Measurements from ENCODE around the gene ZNF469.

ZNF469 gene

DNA sequence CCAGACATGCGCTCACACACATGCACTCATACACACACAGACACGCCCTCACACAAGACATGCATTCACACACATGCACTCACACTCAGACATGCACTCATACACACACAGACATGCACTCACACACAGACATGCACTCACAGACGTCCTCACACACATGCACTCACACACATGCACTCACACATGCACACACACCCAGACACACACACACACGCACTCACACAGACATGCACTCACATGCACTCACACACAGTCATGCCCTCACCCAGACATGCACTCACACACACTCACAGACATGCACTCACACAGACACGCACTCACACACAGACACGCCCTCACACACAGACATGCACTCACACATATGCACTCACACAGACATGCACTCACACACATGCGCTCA is 2.1 kb upstream of the ZNF469 start:
- DNase-seq: no peak

DNA sequence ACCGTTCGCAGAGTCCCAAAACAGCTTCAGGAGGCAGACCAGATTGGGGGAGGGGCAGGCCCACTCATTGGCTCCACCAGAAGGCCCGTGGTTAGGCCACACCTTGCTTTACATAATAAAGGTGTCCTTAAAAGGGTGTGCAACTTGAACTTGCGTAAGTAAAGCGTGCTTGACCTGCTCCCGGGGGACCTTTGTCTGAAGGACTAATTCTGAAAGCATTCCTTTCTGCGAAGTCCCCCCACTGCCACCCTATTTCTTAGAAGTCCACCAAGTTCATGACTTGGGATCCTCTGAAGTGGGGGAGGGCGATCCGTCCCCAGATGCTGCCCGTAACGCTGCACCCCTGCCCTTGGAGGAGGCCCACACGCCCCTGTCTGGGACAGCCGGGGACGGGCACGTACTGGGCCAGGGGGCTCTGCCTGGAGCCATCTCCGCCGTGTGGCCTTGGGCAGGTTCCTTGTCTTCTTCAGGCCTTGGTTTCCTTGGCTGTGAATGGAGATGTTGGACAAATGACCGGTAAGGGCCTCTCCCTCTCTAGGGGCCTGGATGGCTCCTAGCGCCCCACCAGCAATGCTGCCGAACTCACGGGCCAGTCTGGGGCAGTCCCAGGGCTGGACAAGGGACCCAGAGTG is 823 bp upstream of the ZNF469 start:
- DNase-seq: no peak

DNA sequence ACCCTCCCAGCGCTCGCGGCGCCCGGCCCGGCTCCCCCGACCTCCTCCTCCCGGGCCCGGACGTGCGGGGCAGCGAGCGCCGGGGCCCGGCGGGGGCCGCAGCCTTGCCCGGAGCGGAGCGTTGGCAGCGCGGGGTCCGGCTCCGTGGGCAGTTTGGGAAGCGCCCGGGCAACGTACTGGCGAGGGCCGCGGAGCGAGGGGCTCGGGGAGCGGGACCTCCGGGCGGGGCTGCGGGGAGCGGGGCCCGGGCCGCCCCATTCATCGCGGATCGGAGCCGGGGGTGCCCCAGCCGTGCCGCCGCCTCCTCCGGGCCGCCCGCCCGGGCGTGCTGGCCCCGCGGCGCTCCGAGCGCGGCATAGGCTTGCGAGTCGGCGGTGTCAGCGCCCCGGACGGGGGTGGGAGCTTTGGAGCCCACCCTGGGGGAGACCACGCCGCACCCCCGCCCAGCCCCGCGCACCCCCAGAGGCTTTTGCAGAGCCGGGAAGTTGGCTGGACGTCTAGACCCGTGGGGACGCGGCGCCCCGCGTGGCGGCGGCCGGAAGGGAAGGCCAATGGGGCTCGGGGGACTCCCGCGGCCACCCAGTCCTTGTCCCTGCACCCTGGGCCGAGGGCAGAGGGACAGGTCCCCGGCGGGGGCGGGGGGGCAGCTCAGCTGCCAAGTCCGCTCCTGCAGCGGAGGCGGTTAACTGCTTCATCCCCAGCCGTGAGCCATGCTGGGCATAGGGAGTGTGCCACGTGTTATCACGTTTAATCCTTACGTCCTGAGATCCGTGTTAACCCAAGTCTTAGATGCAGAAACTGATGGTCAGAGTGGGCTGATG is 852 bp downstream of the ZNF469 start:
- DNase-seq: peak in 1 of 2 donors; percentile 35

DNA sequence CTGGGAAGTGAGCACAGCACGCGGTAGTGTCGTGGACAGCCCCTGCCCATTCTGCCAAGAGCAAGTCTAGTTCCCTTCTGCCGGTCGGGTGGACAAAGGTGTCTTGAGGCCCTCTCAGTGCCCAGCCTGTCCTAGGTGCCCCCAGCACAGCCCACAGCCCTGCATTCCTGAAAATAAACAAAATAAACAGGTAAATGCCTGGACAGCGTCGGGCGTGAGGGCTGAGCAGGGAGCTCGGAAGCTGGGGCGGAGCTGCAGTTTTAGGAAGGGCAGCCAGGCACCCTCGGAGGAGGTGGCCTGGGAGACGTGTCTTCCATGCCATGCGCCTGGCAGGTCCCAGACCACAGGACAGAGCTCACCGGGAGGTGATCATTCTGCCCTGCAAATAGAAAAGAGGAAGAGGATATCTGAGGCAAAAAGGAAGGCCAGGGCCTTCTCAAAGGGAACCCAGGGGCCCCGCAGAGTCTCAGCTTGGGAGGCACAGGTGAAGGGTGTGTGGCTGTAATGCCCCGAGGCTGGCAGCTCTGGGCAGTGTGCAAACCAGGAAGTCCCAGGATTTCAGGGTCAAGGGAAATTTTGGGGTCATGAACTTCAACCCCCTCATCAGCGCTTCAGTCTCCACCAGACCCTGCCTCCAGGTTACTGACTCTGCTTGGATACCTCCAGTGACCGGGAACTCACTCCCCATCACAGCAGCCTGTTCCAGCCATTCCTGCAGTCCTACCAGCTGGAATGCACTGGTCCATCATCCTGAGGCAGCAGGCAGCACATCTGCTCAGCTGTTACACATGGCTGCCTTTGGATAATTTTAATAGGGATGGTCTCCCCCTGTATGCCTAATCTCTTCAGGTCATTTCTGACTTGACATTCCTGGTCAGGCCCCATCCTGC is 1.7 kb downstream of the ZNF469 start:
- DNase-seq: no peak

DNA sequence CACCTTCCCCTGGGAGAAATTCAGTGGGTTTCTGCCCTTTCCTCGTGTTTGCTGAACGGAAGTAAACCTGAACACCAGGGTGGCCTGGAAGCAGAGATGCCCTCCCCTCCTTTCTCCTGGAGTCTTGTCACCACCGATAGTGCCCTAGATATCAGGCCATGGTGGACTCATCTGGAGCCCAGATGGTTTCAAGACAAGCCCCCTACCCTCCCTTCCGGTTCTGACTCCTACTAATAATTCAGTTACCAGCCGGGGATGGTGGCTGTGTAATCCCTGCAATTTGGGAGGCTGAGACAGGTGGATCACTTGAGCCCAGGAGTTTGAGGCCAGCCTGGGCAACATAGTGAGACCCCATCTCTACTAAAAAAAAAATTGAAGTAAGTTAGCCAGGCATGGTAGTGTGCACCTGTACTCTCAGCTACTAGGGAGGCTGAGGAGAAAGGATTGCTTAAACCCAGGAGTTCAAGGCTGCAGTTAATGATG is 2.4 kb downstream of the ZNF469 start:
- no peak for DNase-seq

DNA sequence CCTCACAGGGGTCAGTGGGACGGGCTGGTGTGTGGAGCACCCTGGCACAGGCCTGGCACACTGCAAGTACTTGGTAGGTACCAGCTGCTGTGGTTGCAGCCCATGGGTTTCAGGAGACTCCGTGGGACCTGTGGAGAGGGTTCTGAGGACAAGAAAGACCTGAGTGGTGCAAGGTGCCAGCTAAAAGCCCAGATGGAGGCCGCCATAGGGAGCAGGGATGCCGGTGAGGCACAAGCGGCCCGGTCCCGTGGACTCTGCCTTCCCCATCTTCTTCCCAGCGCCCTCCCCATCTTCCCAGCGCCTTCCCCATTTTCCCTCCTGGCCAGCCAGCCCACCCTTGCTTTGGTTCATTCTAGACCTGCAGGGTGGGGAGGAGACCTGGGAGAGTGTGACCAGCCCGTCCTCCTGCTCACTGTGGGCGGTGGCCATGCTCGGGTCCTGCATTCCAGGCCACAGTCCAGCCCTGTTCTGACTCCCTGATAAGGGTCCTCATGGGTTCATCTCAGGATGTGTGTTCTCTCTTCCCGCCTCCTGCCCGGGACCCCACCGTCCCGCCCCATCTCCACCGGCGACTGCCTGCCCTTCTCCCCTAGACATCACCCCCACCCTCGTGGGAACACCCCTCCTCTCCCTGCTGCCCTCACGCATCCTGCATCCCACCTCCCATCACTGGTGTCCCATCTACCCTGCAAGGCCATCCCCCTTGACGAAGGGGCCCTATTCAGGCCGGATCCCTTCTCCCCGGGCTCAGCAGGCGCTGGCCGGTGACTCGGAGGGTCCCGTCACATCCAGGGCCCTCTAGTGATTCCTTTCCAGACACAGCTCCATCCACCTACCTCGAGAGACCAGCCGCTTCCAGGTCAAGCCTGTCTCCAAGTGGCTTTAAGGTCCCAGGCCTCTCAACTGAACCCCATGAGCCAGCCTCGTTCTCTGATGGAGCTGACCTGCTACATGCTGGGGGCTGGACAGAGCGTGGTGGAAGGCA is 3.4 kb downstream of the ZNF469 start:
- no peak for DNase-seq

DNA sequence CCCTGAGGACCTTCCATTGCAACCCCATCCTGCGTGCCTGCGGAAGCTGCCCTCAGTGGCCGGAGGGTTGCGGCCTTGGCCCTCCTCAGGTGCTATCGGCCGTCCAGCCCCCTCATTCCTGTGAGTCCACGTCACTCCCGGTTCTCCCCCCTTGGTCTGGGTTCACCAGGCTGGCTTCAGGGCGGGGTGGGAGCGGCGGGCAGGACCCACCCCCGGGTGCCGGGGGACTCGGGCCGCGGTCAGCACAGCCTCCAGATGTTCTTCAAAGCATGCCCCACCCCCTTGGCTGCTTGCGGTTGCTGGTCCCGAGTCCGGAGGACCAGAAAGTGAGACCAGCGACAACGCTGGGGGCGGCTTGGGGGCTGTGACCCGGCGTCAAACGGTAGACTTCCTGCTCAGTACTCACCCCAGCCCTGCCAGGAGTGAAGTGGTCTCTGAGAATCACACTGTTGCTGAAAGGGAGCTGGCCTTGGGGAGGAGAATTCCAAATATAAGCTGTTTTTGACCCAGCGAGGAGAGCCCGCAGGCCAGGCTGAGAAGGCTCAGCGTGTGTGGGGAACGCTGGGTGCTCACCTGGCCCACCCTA is 4.5 kb downstream of the ZNF469 start:
- DNase-seq: no peak

DNA sequence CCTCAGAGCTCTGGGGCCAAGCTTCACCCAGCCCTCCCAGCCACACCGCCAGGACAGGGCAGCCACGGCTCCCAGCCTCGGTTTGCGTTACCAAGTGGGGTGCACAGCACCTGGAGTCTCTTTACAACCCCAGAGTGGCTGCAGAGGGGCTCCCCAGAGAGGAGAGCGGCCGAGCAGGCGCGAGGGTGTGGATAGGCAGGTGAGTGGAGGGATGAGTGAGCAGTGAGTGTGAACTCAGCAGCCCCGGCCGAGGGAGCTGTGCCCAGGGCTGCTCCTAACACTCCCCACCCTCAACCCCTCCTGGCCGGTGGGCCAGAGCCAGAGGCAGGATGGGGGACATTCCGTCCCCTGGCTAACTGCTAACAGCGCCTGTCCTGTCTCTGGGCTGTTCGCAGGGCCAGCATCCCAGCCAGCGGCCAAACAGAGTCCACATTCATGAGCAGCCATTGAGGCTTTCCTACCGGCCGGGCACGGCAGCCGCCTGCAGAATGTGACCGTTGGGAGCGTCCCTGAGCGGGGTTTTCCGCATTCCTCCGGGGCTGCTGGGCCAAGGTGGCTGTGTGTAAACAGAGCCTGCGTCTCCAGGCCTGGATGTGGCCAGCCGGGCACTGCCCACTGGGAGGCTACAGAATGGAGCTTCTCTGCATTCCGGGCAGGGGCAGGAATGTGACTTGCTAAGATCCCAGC is 5.3 kb downstream of the ZNF469 start:
- DNase-seq: no peak

DNA sequence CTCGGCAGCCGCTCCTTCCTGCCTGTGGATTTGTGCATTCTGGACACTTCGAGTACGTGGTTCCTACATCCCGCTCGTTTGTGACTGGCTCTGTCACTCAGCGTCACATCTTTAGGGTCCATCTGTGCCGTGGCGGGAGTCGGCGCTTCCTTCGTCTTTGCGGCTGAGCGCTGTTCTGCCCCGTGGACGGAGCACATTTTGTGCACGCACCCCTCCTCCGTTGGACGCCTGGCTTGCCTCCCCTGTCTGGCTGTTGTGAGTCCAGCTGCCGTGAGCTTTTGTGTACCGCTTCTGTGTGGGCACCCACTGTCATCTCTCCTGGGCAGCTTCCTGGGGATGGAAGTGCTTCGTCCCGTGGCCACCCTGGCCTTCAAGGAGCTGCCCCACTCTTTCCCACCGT is 6.4 kb downstream of the ZNF469 start:
- no peak for DNase-seq

DNA sequence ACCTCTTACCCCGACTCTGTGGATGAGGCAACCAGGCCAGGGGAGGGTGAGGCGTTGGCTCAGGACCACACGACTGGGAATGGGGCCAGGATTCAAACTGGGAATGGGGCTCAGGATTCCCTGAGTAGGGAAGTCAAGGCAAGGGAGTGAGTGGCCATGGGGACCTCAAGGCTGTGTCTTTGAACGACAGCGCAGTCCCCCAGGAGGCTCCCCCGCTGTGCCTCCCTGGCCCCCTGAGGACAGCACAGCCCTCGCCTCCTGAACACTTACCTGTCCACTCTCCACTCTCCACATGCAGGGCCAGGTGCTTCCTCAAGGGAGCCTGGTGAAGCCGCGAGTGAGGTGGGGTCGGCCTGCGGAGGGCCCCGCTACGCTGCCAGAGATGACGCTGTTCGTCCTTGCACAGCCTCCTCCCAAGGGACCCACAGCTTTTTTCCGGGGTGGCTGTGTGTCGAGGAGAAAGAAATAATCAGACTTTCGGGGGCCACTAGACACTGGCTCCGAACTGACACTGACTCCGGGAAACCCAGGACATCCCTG is 6.9 kb downstream of the ZNF469 start:
- DNase-seq: no peak

DNA sequence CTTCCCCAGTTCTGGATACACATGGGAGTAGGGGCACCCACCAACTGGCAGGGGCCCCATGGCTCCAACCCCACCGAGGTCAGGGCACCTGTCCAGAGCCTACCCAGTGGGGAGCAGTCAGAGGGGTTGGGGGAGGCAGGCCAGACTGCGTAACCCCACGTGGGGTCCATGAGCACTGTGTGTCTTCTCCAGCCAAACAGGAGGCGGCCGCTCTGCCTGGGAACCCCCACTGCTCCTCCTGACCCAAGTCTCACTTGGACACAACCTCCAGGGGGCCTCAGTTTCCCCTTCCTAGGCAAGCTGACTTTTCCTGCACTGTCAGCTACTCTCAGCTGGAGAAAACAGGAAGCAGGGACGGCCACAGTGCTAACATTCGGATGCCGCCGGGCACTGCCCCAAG is 7.5 kb downstream of the ZNF469 start:
- DNase-seq: no peak

DNA sequence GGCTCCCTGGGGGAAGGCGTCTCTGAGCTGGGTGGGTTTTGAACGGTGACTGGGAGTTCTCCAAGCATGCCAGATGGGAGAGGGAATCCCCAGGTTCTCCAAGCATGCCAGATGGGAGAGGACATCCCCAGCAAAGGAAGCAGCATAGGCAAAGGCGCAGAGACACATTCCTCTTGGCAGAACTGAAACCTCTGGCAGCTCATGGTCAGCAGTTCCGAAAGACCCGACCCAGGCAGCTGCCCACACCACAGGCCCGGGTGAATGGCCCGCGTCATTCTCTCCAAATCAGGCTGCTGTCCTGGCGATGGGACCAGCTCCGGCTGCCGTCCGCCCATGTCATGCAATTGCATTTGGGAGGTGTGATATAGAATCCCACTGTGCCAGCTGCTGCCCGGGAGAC is 8.0 kb downstream of the ZNF469 start:
- no peak for DNase-seq

DNA sequence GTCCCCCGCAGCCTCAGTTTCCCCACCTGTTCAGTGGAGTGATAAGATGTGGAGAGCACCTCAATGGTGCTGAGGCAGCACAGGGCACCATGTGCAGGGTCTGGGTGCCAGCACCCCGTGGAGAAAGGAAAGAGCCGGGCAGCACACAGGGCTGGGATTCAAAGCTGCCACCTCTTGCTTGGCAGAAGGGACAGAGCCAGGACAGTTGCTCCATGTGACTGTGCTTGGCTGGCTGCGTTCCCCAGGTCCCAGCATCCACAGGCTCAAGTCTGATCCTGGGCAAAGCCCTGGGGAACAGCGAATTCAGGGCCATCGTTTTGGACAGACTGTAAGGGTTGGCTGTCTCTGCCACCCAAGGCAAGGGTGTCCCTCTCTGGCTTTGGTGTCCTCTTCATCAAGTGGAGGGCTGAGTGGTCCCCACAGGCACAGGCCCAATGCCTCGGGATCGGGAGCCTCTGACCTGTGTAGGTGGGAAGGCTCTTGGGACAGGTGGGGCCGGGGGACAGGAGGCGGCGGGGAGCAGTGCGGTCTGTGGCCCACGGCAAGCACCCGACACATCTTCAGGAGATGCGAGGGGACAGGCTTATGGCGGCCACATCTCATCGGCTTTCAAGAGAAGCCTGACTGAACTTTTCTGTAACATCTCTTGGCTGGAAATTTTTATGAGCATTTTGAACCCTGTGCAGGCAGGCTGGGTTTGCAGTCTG is 8.5 kb downstream of the ZNF469 start:
- DNase-seq: no peak

DNA sequence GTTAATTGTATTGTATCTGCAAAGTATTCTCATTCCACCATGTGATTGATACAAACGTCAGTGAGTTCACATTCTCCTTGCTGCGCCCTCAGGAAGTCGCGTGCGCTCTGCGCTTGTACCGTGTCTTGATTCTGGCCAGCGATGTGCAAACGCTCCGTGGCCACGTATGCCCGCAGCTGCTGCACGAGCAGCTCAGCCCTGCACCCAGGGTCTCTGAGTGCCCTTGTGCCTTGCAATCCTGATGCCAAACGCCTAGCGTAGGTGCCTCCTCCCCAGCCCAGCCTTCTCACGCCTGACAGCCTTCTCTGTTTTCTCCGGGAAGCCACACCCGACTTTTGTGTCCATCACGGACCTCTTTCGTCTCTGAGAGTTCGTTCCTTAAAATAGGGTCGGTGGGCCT is 9.4 kb downstream of the ZNF469 start:
- no peak for DNase-seq

DNA sequence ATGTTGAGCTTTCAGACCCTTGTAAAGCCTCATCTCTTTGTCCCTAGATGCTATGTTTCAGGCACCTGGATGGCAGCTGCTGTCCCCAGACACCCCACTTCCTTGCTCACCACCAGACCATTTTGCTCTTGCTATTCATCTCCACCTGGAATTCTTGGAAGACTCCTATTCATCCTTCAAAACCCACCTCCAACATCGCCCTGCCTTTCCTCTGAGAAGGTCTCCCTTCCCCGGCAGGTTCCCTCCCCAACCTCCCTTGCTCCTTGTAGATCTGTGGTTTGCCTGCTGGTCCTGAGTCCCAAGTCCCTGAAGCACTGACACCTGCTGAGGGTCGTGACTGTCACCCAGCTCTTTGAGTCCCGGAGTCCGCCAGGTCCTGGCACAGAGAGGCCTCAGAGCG is 9.9 kb downstream of the ZNF469 start:
- DNase-seq: no peak

DNA sequence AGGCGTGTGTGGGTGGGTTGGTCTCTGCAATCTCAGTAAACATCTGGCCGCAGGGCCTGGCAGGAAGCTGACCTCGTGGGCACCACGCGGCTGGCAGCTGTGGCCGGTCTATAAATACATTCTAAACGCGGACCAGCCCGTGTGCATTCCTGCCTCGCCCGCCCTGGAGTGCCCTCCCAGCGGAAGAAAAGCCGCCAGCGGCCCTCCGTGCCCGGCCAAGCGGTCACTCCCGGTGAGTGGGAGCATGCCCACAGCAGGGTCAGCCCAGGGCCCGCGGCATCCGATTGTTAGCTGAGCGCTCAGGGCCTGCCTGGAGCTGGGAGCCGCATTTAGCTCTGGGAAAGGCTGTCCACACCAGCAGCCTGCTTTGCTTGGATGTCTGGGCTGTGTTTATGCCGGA is 10.3 kb downstream of the ZNF469 start:
- no peak for DNase-seq

DNA sequence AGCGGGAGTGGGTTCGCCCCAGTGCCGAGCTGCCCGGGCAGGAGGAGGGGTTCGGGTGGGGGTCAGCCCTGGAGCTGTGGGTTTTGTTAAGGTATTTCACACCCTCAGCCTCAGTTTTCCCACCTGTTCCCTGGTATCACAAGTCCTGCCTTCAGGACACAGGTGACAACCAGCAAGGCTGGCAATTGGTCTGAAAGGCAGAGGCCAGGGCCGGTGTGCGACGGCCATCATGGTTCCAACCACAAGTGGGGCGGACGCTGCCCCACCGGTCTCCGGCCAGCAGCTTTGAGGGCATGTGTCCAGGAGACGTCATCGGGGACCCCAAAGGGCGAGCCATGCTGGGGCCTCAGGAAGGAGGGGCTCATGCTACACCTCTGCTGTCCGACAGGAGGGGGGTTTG is 10.8 kb downstream of the ZNF469 start:
- no peak for DNase-seq

DNA sequence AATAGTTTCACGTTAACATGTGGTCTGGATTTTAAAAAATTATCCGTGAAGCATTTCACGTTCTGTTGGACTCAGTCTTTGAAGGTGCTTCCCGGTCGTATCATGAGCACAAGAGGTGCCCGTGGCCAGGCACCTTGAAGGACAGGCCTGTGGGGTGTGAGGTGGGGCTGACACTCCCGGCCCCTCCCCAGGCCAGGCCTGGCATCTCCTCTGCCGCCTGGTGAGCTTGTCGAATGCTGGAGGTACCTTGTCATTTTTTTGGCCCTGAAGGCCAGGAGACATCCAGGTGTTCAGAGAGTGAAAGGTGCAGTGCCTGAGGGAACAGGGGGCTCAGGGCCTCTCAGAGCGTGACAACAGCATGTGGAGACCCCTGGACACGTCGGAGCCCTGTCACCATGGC is 11.7 kb downstream of the ZNF469 start:
- no peak for DNase-seq

DNA sequence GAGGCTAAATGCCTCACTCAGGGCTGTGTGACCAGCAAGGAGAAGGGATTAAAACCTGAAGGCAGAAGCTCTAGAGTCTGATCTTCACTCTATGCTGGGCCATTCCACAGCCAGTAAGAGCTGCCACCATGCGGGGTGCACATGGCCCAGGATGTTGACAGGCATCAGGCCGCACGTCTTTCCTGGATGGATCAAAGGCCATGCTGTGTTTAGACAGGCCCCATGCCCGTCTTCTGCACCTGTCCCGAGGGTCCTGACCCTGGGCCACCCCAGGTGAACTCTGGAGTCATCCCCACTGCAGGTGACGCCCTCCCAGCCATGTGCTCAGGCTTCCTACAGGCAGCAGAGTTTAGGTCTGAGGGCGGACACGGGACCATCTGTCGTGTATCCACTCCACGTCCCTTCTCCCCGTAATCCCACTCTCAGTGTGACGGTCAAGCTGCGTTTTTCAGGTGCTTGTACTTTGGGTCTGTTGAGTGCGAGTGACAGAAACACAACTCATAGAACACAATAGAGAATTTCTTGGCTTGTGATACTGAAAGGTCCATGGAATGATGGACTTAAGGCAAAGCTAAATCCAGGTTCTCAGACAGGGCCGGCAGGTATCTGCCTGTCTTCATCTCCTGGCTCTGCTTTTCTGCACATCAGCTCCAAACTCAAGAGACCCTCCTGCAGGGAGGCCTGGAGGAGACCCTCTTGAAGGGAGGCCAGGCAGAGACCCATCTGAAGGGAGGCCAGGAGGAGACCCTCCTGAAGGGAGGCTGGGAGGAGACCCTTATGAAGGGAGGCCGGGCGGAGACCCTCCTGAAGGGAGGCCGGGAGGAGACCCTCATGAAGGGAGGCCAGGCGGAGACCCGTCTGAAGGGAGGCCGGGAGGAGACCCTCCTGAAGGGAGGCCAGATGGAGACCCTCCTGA is 13.2 kb downstream of the ZNF469 start:
- DNase-seq: no peak

Measured in stimulated activated CD4-positive, alpha-beta T cell treated with anti-CD3 and anti-CD28 coated beads, Interleukin-2, amount 100 ng/mL, for 24 hours (primary cell).